ENCODE data around the gene PRAC2.

Gene PRAC2

GRCh38 chr17:48733632-48734328 is 10.8 kb downstream of the PRAC2 start:
- DNase-seq (ENCODE audit: extremely low read depth in 1 of 2, low read depth in 1 of 2) = no peak

DNA sequence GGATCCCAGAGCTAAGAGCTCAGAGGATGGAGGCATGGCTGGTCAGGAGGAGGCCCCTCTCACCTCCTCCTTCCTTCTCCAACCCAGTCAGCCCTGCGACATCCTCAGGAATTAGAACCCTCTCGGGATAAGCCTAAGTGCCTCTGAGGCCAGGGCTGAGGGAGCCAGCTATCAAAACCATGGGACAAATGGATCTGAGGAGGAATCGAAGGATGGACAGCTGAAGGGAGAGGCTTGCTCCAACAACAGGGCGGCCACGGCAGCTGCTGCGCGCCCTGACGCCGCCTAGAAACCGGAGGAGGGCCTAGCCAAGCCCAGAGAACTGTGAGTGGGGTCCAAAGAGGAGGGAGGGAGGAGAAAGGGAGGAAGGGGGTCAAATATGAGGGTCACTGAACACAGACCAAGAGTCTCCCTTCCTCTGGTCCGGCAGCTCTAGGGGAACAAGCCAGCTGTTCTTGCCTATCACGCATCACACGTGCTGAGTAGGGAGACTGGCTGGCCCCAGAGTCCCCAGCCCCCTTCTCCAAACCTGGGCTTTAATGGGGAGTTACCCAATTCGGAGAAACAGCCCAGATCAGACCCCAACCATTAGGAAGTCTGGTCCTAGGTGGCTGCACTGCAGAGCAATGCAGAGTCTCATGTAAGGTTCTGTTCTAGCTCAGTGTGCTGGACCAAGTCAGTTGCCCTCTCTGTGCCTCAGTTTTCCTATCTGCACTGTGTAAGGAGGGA is 11.5 kb downstream of the PRAC2 start:
- DNase-seq (ENCODE audit: extremely low read depth in 1 of 2, low read depth in 1 of 2) = no peak

DNA sequence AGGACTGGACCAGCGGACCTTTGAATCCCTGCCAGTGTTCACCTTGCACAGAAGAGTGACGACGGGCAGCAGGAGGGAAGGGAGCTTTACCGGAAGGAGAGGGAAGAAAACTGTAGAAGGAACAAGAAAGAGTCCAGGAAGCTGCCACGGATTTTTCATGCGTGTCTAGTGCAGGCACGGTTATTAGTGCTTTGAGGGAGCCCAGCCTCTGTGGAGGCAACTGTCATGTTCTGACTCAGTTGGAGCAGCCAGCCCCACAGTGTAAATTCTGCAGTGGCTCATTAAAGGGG is 12.0 kb downstream of the PRAC2 start:
- DNase-seq (ENCODE audit: extremely low read depth in 1 of 2, low read depth in 1 of 2) = no peak

DNA sequence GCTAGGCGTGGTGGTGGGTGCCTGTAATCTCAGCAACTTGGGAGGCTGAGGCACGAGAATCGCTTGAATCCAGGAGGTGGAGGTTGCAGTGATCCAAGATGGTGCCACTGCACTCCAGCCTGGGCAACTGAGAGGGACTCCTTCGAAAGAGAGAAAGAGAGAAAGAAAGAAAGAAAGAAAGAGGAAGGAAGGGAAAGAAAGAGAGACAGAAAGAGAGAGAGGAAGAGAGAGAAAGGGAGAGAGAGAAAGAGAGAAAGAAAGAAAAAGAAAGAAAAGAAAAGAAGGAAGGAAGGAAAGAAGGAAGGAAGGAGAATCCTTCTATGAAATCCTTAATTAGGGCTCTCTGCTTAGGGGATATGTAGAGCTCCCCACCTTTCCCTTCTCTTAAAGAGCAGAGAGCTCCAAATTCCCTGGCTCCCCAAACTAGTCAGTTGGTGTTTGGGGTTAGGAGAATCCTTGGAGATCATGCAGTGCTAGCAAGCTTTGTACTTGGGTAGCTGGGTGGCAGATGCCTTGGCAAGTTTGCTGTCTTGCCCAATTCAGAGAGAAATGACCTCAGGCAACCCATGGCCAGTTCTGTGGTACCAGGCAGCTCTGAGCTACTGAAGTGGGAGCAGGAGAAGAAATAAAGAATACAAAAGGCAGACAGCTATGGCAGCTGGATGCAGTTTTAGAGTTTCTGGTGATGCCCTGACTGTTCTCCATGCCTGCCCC is 14.5 kb downstream of the PRAC2 start:
- DNase-seq (ENCODE audit: extremely low read depth in 1 of 2, low read depth in 1 of 2) = no peak

- DNase-seq (ENCODE audit: extremely low read depth in 1 of 2, low read depth in 1 of 2) = no peak
Observed at GRCh38 chr17:48738424-48738802, 15.4 kb downstream of the PRAC2 start.

GRCh38 chr17:48738803-48739526 is 16.0 kb downstream of the PRAC2 start:
- no peak for DNase-seq (ENCODE audit: extremely low read depth in 1 of 2, low read depth in 1 of 2)

DNA sequence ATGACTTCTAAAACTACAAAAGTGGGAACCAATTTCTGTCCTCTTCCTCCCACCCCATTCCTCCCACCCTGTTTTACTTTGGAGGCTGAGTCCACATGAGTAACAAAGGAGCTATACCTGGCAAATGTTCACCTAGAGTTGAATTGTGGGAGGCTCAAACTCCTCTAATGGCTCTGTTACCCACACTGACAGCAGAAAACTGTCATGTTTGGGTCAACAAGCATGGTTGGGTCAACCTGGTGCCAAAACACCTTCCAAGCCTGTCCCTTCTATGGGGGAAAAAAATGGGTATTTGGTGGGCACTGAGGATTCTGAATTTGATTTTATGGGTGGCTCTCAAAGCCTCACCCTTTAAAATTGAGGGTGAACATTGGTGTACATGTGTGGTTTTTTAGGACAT is 17.6 kb downstream of the PRAC2 start:
- no peak for DNase-seq (ENCODE audit: extremely low read depth in 1 of 2, low read depth in 1 of 2)

- no peak for DNase-seq (ENCODE audit: extremely low read depth in 1 of 2, low read depth in 1 of 2)
Observed at GRCh38 chr17:48745381-48746275, 22.6 kb downstream of the PRAC2 start.

DNA sequence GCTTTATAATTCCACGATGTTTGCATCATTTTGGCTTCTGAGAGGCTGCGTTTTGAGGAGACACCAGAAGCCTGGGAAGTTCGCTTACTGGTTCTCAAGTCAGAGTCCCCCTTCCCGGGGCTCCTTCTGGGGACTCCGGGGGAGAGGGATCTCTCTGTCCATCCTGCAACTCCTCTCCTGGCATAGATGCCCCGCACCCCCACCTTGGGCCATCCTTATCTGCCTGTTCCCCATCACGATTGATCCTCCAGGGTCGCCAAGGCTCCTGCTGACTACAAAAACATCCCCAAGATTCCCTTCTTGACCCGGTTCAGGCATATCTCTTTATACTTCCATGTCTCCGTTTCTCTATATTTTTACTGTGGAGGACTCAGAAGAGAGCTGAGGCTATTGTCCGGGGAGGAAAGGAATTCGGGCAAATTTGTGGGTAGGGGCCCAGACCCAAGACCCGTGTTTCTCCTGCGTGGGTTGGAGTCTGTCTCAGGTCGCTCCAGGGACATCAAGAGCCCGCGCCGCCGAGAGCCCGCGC is 24.0 kb downstream of the PRAC2 start:
- DNase-seq (ENCODE audit: extremely low read depth in 1 of 2, low read depth in 1 of 2) = no peak

DNA sequence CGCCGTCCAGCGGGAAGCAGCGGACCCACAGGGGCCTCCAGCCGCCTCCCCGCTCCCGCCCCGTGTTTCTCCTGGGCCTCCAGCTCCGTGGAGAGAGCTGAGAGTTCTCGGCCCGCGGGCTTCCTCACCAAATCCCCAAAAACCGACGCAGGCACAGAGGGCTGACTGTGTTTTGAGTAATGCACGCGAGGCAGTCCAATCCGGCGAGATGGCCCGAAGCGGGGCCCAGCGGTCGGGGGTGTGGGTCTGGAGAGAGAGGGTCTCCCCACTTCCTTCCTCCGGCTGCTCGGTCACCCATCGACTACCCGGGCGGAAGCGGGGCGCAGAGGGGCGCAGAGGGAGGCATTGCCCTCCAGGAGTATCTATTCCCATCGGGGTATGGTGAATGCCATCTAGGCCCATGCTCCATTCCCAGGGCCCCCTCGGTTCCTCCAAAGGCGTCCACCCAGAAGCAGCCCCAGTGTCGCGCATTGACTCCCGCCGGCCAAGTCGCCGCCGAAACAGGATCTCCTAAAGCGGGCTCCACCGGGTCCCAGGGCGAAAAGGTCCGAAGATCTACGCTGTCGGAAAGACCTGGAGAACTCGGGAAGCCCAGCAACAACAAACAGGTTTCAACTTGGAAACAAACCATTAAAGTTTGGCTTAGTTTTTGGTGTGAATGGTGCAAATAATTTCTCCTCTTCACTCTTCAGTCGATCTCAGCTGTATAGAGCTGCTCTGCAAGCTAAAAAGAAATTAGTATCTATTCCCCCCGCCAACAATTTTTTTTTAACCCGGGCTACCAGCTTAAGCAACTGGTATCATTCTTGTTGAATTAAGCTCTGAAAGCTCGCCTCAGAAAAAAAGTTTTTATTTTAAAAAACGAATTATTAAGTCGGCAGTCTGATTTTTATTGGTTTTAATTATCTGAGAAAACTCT is 24.7 kb downstream of the PRAC2 start:
- no peak for DNase-seq (ENCODE audit: extremely low read depth in 1 of 2, low read depth in 1 of 2)

- no peak for DNase-seq (ENCODE audit: extremely low read depth in 1 of 2, low read depth in 1 of 2)
Observed at GRCh38 chr17:48748718-48749566, 26.0 kb downstream of the PRAC2 start.

DNA sequence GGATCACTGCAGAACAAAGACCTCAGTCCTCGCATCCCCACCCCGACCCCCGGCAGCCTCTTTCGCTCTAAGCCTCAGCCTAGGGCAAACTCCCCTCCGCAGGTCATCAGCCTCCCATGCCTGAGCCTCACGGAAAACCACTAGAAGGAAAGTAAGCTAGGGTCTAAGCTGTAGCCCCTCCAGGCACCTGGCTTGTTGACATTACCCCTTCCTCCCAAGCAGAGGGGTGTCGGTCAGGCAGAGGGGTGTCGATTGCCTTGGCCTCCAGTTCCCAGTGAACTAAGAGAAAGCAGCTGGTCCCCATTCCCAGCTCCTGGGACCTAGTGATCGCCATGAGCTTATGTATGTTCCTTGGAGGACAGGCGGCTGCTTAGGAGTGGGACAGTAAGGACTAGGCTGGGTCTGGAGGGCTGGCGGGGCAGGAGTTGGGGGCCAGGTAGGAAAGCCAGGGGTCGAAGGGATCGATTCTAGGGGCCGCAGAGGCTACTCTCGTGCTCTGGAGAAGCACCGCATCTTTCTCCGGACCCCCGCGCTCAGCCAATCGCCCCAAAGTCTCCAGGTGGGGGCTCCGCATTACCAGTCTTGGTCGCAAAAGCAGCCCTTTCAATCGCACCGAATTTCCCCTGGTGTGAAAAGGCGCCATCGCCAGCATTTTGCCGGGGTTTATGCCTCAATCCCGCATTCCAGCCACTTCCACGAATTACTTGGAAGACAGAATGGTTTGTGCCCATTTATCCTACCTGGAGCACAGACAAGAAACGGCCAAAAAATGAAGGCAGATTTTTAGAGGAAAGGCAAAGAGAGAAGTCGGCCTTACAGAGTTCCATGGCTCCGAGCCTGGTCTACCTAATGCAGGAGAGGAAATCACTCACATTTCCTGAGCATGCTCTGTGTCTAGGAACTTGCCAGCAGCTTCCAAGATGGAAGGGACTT is 26.9 kb downstream of the PRAC2 start:
- DNase-seq (ENCODE audit: extremely low read depth in 1 of 2, low read depth in 1 of 2) = no peak

GRCh38 chr17:48751172-48751571 is 28.2 kb downstream of the PRAC2 start:
- no peak for DNase-seq (ENCODE audit: extremely low read depth in 1 of 2, low read depth in 1 of 2)

GRCh38 chr17:48751733-48752398 is 28.9 kb downstream of the PRAC2 start:
- DNase-seq (ENCODE audit: extremely low read depth in 1 of 2, low read depth in 1 of 2) = no peak

GRCh38 chr17:48752399-48753288 is 29.7 kb downstream of the PRAC2 start:
- DNase-seq (ENCODE audit: extremely low read depth in 1 of 2, low read depth in 1 of 2) = no peak

Data from stimulated activated CD8-positive, alpha-beta memory T cell treated with anti-CD3 and anti-CD28 coated beads, Interleukin-7, amount 100 ng/mL, for 48 hours (primary cell).